Neutrophil (primary cell): ENCODE results near the gene RDH5.
"Not testable (repeated sequence)": the region's sequence is repeated elsewhere in the genome, so short reads cannot be mapped to it uniquely, and the experiment has no call there.

Experiments used
- H3K27ac ChIP-seq: fragments of 200-600 bp; sonication (generic); 2 replicates; pipeline ENCODE4 v1.5.1; 2016; ENCODE audit warnings: mild to moderate bottlenecking, moderate library complexity
- H3K27me3 ChIP-seq: fragments of 200-600 bp; sonication (generic); 2 replicates; pipeline ENCODE4 v1.6.0; 2016; ENCODE audit warnings: mild to moderate bottlenecking
- H3K36me3 ChIP-seq: fragments of 200-600 bp; sonication (generic); 2 replicates; pipeline ENCODE4 v1.5.1; 2017
- H3K4me1 ChIP-seq, 2 experiments: fragments of 200-600 bp in 1 of 2; sonication (generic) in 1 of 2; 1 replicate in 1 of 2; 2 replicates in 1 of 2; pipeline versions ENCODE4 v1.5.1 to v1.6.1; 2013 to 2016; ENCODE audit warnings: low read depth in 1 of 2, low read length in 1 of 2, mild to moderate bottlenecking in 1 of 2, moderate library complexity in 1 of 2; ENCODE audit not compliant: control insufficient read depth in 1 of 2, insufficient read depth in 1 of 2
- H3K4me3 ChIP-seq, 2 experiments: fragments of 200-600 bp in 1 of 2; sonication (generic) in 1 of 2; 1 replicate in 1 of 2; 2 replicates in 1 of 2; pipeline ENCODE4 v1.5.1; 2013 to 2016; ENCODE audit warnings: low read depth in 1 of 2, low read length in 1 of 2, mild to moderate bottlenecking in 1 of 2, moderate library complexity in 1 of 2
- H3K9me3 ChIP-seq: fragments of 200-600 bp; sonication (generic); 2 replicates; pipeline ENCODE4 v1.5.1; 2016
- TF ChIP-seq, protein P1 (sequence below): fragments of 200-600 bp; sonication (generic); IDR thresholded peaks from 2 replicates; pipeline ENCODE4 v1.5.1; 2016; ENCODE audit warnings: antibody characterized with exemption

The RDH5 gene

DNA sequence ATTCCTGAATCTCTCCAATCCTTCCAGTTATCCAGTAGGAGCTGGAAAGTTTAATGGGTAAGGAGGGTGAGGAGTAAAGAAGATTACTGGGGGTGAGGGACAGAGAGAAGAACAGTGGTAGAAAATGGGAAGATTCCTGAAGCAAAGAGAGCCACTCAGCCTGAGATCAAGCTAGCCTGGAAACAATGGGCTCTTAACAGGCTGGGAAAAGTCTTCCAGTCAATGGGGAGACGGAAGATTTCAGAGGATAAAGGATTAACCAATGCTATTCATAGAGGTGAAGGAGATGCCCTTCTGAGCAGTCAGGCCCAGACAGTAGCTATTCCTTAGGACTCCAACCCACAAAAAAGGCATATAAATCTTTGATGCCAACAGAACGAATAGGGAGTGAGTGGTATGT lies 37.5 kb downstream of the RDH5 start:
- no peak overlapping the region for H3K4me3 ChIP-seq
- no peaks in the 10 kb centered on the region for H3K9me3 ChIP-seq
- TF ChIP-seq, protein P1, sequence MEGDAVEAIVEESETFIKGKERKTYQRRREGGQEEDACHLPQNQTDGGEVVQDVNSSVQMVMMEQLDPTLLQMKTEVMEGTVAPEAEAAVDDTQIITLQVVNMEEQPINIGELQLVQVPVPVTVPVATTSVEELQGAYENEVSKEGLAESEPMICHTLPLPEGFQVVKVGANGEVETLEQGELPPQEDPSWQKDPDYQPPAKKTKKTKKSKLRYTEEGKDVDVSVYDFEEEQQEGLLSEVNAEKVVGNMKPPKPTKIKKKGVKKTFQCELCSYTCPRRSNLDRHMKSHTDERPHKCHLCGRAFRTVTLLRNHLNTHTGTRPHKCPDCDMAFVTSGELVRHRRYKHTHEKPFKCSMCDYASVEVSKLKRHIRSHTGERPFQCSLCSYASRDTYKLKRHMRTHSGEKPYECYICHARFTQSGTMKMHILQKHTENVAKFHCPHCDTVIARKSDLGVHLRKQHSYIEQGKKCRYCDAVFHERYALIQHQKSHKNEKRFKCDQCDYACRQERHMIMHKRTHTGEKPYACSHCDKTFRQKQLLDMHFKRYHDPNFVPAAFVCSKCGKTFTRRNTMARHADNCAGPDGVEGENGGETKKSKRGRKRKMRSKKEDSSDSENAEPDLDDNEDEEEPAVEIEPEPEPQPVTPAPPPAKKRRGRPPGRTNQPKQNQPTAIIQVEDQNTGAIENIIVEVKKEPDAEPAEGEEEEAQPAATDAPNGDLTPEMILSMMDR, result no peak
- H3K4me1 ChIP-seq, result no peaks in the 10 kb centered on the region
- peaks cover 85% of the 10 kb centered on the region for H3K36me3 ChIP-seq
- H3K27me3 ChIP-seq, result no peaks in the 10 kb centered on the region
- no peak overlapping the region for H3K27ac ChIP-seq

DNA sequence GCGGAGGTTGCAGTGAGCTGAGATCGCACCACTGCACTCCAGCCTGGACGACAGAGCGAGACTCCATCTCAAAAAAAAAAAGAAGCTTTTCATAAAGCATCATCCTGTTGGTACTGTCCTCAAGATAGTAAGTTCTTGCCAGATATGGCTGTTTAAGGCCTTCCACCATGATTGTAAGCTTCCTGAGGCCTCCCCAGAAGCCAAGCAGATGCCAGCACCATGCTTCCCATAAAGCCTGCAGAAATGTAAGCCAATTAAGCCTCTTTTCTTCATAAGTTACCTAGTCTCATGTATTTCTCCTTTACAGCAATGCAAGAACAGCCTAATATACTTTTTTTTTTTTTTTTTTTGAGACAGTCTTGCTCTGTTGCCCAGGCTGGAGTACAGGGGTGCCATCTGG lies 38.4 kb downstream of the RDH5 start:
- H3K27ac ChIP-seq, H3K4me1 ChIP-seq, H3K4me3 ChIP-seq, H3K9me3 ChIP-seq, H3K27me3 ChIP-seq: not testable (repeated sequence)
- H3K36me3 ChIP-seq, result peaks cover 85% of the 10 kb centered on the region

DNA sequence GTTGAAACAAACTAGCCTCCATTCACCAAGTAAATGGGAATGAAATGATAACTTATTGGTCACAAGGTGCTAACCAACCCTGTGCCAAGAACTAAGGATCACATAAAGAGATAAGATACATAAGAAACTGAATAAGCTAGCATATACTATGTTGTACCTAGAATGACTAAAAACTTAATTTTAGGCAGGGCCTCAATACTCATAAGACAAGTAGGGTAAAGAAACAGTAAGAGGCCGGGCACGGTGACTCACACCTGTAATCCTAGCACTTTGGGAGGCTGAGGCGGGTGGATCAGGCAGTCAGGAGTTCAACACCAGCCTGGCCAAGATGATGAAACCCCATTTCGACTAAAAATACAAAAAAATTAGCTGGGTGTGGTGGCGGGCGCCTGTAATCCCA lies 40.5 kb downstream of the RDH5 start:
- peaks cover 72% of the 10 kb centered on the region for H3K36me3 ChIP-seq

DNA sequence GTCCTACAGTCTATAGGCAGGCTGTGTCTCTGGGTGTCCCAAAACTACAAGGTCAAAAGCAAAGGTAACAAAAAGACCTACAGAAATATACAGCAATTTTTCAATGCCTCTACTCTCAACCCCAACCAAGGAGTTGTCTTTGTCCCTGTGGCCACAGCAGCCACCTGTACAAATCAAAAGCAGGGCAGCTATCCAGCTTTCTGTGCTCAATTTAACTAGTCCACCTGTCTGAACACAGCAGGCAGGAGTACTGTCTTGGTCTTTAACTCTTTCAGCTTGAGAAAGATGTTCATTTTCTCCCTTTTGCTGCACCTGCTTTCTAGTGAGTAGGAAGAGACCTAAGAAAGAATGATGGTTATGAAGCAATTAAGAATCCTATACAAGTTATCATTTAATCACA lies 42.5 kb downstream of the RDH5 start:
- no peak overlapping the region for H3K27ac ChIP-seq
- H3K9me3 ChIP-seq, result no peaks in the 10 kb centered on the region
- H3K27me3 ChIP-seq, result no peaks in the 10 kb centered on the region
- H3K36me3 ChIP-seq, result peaks cover 65% of the 10 kb centered on the region
- TF ChIP-seq, protein P1, result no peak
- no peaks in the 10 kb centered on the region for H3K4me1 ChIP-seq
- H3K4me3 ChIP-seq, result no peak overlapping the region

More for the DNA sequence above, 40.5 kb downstream of the RDH5 start:
- TF ChIP-seq, protein P1, result no peak
- Histone ChIP-seq H3K9me3 (no peaks in the 10 kb centered on the region), H3K4me1 (no peaks in the 10 kb centered on the region), H3K27ac (no peak overlapping the region), H3K27me3 (no peaks in the 10 kb centered on the region), H3K4me3 (no peak overlapping the region)

DNA sequence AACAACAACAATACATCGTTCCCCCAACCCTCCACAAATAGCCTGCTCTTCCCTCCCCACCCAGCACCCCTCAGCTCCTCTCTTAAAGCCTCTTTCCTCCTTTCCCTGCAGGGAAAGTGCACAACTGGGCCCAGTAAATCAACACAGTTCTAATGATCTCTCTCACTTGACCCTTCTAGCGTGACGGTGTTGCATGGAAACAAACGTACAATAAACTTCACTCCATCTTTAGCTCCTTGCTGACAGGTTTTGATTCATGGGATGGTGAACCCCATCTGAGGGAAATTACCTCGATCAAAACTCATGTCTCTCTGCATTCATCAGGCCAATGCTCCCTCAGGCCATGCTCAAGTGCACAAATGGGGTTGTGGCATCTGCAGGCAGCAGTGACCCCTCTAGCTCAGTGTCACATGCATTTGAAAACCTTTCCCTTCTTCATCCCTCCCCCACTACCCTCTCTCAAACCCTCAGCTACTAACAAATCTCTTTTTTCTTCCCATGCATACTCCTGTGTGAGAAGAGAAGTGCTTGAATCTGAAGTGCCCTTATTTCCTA lies 45.6 kb downstream of the RDH5 start:
- Histone ChIP-seq H3K27ac (no peak overlapping the region), H3K4me3 (no peak overlapping the region), H3K27me3 (no peaks in the 10 kb centered on the region), H3K4me1 (peaks cover 5 to 6% of the 10 kb centered on the region in 2 experiments), H3K9me3 (no peaks in the 10 kb centered on the region), H3K36me3 (peaks cover 40% of the 10 kb centered on the region)
- TF ChIP-seq, protein P1, result no peak

DNA sequence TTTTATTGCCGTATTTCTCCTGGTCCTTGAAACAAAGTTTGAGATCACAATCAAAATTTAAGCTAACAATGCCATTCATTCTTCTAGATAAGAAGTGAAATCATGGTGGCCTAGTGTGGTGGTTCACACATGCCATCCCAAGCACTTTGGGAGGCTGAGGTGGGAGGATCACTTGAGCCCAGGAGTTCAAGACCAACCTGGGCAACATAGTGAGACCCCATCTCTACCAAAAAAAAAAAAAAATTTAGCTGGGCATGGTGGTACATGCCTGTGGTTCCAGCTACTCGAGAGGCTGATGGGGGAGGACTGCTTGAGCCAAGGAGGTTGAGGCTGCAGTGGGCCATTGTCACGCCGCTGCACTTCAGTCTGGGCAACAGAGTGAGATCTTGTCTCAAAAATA lies 47.0 kb downstream of the RDH5 start:
- no peaks in the 10 kb centered on the region for H3K9me3 ChIP-seq
- H3K27ac ChIP-seq, result no peak overlapping the region
- H3K4me3 ChIP-seq, result no peak overlapping the region
- peaks cover 6% of the 10 kb centered on the region in 2 experiments for H3K4me1 ChIP-seq
- peaks cover 52% of the 10 kb centered on the region for H3K36me3 ChIP-seq
- TF ChIP-seq, protein P1, result no peak
- no peaks in the 10 kb centered on the region for H3K27me3 ChIP-seq
